Measurements from ENCODE around the gene HEATR5A.

The HEATR5A gene

DNA sequence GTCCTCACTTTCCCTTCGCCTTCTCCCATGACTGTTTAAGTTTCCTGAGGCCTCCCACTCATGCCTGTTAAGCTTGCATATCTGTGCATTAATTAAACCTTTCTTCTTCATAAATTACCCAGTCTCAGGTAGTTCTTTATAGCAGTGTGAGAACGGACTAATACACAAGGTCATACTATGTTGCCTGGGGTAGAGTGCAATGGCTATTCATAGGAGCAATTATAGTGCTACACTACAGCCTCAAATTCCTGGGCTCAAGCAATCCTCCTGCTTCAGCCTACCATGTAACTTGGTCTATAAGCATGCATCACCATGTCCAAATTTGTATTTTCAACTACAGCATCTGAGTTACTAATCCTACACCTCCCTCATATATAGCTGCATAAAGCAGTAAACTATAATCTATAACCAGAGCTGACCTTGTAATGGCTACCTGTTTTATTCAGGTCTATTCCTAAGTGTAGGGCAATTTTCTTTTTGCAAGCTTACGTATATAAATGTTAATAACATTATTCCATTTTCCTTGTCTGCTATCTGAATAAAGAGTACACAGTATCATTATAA lies 18.9 kb downstream of the HEATR5A start:
- no peaks in the 10 kb centered on the region for H3K9me2 ChIP-seq (ENCODE audit: low read depth, low read length)

DNA sequence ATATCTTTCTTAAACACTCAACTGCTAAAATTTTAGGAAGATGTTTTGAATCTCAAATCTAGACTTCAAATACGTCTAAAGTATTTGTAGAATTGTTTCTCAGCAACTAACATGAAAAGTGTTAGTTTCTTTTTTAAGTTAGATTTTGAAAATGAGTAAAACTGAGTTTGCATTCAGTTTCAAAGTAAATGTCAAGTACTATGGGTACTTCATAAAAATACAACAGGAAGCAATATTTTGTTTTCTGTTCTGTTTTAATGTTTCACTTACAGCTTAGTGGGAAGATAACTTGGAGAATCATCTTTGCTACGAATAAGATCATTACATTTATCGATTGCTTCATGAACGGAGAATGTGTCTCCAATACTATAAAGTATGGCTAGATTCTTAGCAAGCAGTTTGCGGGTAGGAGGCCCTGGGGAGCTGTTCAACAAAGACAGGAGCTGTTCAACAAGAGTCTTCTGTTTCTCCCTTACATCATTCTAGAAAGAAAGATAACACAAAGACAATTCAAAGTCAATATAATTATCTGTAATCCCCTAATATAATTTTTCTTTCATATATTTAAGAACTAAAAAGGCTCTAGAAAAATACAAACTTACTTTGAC lies 20.2 kb downstream of the HEATR5A start:
- H3K4me3 ChIP-seq (ENCODE audit: low read depth, low read length, poor library complexity, severe bottlenecking): no peak overlapping the region
- no peak overlapping the region for H3K9ac ChIP-seq (ENCODE audit: low read length)
- TF ChIP-seq, protein P1, sequence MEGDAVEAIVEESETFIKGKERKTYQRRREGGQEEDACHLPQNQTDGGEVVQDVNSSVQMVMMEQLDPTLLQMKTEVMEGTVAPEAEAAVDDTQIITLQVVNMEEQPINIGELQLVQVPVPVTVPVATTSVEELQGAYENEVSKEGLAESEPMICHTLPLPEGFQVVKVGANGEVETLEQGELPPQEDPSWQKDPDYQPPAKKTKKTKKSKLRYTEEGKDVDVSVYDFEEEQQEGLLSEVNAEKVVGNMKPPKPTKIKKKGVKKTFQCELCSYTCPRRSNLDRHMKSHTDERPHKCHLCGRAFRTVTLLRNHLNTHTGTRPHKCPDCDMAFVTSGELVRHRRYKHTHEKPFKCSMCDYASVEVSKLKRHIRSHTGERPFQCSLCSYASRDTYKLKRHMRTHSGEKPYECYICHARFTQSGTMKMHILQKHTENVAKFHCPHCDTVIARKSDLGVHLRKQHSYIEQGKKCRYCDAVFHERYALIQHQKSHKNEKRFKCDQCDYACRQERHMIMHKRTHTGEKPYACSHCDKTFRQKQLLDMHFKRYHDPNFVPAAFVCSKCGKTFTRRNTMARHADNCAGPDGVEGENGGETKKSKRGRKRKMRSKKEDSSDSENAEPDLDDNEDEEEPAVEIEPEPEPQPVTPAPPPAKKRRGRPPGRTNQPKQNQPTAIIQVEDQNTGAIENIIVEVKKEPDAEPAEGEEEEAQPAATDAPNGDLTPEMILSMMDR (IDR thresholded peaks at IDR 0.05; ENCODE audit: low read length): no peak
- no peak for TF ChIP-seq EZH2 (IDR thresholded peaks at IDR 0.05; ENCODE audit: borderline replicate concordance, low read length)
- no peaks in the 10 kb centered on the region for H3F3A ChIP-seq (ENCODE audit: insufficient read depth, low read length)
- H3K4me2 ChIP-seq (ENCODE audit: low read length): no peak overlapping the region
- no peaks in the 10 kb centered on the region for H3K9me2 ChIP-seq (ENCODE audit: low read depth, low read length)
- H3K36me3 ChIP-seq (ENCODE audit: insufficient read depth, low read length): peaks cover 18% of the 10 kb centered on the region; the same call in 1 of the 2 replicates
- H3K79me2 ChIP-seq (ENCODE audit: insufficient read depth, low read length): no peaks in the 10 kb centered on the region
- no peaks in the 10 kb centered on the region for H4K20me1 ChIP-seq (ENCODE audit: insufficient read depth, low read length)
- no peak overlapping the region for H3K27ac ChIP-seq (ENCODE audit: low read depth, low read length, poor library complexity, severe bottlenecking)
- H3K27me3 ChIP-seq (ENCODE audit: insufficient read depth, low read length): no peaks in the 10 kb centered on the region
- peaks cover 4% of the 10 kb centered on the region for H3K4me1 ChIP-seq (ENCODE audit: insufficient read depth, low read length, severe bottlenecking)
- H2AFZ ChIP-seq (ENCODE audit: low read length): no peak overlapping the region
- no peaks in the 10 kb centered on the region for H3K9me3 ChIP-seq (ENCODE audit: low read length)

More for the DNA sequence above, 18.9 kb downstream of the HEATR5A start:
- Histone ChIP-seq H3K9ac (ENCODE audit: low read length) (no peak overlapping the region), H4K20me1 (ENCODE audit: insufficient read depth, low read length) (no peaks in the 10 kb centered on the region), H3K79me2 (ENCODE audit: insufficient read depth, low read length) (no peaks in the 10 kb centered on the region), H3F3A (ENCODE audit: insufficient read depth, low read length) (no peaks in the 10 kb centered on the region), H3K27ac (ENCODE audit: low read depth, low read length, poor library complexity, severe bottlenecking) (no peak overlapping the region), H3K4me1 (ENCODE audit: insufficient read depth, low read length, severe bottlenecking) (peaks cover 16% of the 10 kb centered on the region), H3K4me2 (ENCODE audit: low read length) (no peak overlapping the region), H3K4me3 (ENCODE audit: low read depth, low read length, poor library complexity, severe bottlenecking) (no peak overlapping the region), H3K27me3 (ENCODE audit: insufficient read depth, low read length) (no peaks in the 10 kb centered on the region), H3K36me3 (ENCODE audit: insufficient read depth, low read length) (peaks cover 18% of the 10 kb centered on the region; the same call in 1 of the 2 replicates), H3K9me3 (ENCODE audit: low read length) (no peaks in the 10 kb centered on the region), H2AFZ (ENCODE audit: low read length) (no peak overlapping the region)
- no peak for TF ChIP-seq EZH2 (IDR thresholded peaks at IDR 0.05; ENCODE audit: borderline replicate concordance, low read length)
- TF ChIP-seq, protein P1 (IDR thresholded peaks at IDR 0.05; ENCODE audit: low read length): no peak

DNA sequence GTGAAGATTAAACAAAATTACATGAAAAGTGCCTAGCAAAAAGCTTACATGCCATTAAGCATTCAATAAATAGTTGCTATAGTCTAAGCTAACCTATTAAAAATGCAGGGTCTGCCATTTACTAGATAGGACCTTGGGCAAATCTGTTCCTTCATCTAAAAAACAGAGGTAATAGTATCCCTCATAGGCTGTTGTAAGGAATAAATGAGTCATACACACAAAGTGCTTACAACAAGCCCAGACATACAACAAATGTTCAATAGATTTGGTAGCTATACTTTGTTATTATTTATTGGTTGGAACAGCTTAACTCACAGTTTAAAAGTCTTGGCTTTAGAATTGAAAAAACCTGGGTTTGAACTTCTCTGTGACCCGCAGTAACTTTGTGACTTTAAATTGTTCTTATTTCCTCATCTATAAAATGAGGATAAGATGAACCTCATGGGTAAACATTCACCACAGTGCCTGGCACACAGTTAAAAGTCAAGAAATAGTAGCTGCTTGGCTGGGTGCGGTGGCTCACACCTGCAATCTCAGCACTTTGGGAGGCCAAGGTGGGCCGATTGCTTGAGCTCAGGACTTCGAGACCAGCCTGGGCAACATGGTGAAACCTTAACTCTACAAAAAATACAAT lies 24.7 kb downstream of the HEATR5A start:
- no peaks in the 10 kb centered on the region for H3F3A ChIP-seq (ENCODE audit: insufficient read depth, low read length)
- no peaks in the 10 kb centered on the region for H4K20me1 ChIP-seq (ENCODE audit: insufficient read depth, low read length)
- no peak overlapping the region for H3K4me3 ChIP-seq (ENCODE audit: low read depth, low read length, poor library complexity, severe bottlenecking)
- H3K9ac ChIP-seq (ENCODE audit: low read length): no peak overlapping the region
- H3K4me2 ChIP-seq (ENCODE audit: low read length): no peak overlapping the region
- no peak for TF ChIP-seq EZH2 (IDR thresholded peaks at IDR 0.05; ENCODE audit: borderline replicate concordance, low read length)
- TF ChIP-seq, protein P1 (IDR thresholded peaks at IDR 0.05; ENCODE audit: low read length): no peak
- no peaks in the 10 kb centered on the region for H3K4me1 ChIP-seq (ENCODE audit: insufficient read depth, low read length, severe bottlenecking)
- peaks cover 20% of the 10 kb centered on the region for H3K36me3 ChIP-seq (ENCODE audit: insufficient read depth, low read length)
- H3K27me3 ChIP-seq (ENCODE audit: insufficient read depth, low read length): no peaks in the 10 kb centered on the region
- H3K9me2 ChIP-seq (ENCODE audit: low read depth, low read length): no peaks in the 10 kb centered on the region
- no peak overlapping the region for H3K27ac ChIP-seq (ENCODE audit: low read depth, low read length, poor library complexity, severe bottlenecking)
- no peaks in the 10 kb centered on the region for H3K79me2 ChIP-seq (ENCODE audit: insufficient read depth, low read length)
- no peaks in the 10 kb centered on the region for H3K9me3 ChIP-seq (ENCODE audit: low read length)
- no peak overlapping the region for H2AFZ ChIP-seq (ENCODE audit: low read length)
